ENCODE data around the gene RALGPS1.

The RALGPS1 gene

DNA sequence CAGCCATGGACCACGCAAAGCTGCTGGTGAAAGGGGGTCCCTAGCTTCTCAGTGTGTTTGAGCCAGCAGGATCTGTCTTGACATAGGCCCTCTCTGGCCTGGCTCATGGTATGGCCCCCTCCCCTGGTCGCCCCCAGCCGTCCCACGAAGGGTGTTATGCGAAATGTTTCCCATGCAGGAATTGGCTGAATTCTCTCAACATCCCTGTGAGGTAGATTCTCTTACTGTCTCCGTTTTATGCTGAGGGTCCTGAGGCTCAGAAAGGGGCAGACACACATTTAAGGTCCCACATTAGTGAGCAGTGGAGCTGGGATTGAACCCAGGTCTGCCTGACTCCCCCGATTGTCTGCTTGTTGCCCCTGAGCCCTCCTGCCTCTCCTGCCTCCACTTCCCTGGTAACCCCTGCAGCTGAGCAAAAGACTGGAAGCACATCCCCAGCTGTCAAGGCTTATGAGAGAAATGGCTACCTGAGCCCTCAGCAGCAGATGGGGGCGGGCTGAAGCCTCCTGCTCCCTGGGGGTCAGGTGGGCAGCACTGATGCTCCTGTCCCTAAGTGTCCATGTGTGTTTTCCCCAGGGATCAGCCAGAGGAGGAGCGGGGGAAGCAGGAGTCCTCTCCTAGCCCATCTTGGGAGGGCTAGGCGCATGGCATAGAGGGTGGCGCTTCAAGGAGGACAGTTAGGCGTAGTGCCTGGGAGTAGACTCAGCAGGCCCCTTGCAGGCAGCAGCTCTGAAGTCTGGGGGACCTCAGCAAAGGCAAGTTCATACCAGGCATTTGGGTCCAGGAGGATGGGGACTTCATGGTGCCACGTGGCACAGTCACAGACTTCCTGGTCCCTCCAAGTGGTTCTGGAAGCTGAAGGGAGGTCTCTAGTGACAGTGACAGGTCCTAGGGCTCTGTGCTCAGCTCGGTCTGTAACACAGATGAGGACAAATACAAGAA lies 301.0 kb downstream of the RALGPS1 start:
- no peak for DNase-seq

DNA sequence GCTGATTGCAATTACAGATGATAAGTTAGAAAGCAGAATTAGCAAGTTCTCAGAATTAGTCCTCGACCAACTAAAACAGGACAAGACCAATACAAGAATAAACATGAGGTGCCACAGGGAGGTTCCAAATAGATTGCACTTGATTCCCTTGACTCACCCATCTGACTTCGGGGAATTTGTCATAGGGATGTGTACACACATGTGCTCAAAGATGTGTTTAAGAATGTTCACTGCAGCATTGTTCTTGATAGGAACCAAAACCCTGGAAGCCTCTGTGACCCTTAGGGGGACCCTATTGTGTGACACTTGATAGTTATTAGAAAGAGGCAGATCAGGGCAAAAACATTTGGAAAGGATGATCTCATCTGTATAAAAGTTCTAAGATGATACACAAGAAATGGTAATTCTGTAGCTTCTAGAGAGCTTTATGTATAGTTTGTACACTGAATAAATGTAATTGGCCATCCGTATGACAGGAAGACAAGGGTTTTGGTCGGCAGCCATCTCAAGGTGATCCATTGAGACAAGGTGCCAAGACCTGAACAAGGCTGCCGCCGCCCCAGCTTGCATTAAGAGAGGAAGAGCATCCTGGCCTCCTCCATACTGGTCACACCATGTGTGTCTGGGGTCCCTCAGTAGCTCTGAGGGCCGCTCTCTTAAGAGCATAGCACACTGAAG lies 301.8 kb downstream of the RALGPS1 start:
- DNase-seq, result no peak

DNA sequence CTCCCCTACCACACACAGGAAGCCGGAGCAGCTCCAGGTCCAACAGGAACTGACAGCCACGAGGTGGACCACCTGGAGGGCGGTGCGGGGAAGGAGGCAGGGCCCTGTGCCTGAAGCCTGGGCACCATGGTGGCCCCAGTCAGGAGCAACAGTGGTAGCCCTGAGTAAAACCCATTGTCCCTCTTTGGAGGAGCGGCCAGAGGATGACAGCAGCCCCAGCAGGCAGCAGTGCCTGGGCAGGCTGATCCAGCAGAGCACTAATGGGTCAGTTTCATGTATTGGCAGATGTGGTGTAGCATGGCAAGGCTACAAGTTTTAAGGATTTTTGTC lies 302.3 kb downstream of the RALGPS1 start:
- DNase-seq, result no peak

DNA sequence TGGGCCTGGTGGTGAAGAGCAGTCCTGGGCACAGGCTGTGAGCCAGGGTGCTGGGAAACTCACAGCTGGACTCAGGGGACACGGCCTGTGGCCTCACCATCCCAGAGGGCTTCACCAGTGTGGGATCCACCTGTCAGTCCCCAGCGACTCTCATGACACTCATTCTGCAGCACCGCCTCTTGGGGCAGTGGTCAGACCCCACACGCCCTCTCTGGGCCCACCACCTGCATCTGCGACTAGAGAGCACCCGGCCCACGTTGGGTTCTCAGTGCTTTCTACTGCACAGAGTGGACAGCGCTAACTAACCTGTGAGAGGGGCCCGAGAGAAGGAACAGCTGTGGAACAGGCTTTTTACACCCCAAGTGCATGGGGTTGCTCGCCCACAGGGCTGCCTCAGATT lies 304.2 kb downstream of the RALGPS1 start:
- no peak for DNase-seq

DNA sequence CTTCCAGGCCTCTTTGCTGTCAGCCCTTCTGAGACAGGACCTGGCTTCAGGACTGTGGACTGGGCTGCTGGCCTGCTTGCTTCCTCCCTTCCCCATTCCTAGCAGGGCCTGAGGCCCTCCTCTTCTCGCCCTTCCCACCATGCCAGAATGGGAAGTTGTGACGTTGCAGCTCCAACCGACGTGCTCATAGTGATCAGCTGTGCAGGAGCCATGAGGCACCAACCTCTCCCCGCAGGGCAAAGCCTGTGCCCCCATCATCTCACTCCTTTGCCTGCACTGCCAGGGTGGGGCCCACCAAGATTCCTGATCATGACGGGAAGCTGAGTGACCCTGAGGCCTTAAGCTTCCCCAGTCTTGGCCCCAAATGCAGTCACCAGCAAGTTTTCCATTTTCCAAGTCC lies 304.9 kb downstream of the RALGPS1 start:
- no peak for DNase-seq

DNA sequence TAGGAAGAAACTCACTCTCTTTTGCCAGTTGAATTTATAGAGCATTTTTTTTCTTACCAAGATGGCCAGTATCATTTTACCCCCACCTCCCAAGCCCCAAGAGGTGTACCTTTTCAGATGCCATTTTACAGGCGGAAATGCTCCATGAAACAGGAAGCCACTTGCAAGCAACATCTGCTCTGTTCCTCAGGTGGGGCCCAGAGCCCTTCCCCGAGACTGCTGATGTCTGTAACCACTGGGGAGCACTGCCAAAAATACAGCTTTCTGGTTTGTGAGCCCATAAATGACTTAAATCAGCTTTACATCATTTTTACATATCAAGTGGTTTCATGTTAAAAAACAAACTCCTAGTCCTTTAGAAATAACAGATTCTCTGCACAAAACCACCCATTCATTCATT lies 307.1 kb downstream of the RALGPS1 start:
- DNase-seq, result no peak

DNA sequence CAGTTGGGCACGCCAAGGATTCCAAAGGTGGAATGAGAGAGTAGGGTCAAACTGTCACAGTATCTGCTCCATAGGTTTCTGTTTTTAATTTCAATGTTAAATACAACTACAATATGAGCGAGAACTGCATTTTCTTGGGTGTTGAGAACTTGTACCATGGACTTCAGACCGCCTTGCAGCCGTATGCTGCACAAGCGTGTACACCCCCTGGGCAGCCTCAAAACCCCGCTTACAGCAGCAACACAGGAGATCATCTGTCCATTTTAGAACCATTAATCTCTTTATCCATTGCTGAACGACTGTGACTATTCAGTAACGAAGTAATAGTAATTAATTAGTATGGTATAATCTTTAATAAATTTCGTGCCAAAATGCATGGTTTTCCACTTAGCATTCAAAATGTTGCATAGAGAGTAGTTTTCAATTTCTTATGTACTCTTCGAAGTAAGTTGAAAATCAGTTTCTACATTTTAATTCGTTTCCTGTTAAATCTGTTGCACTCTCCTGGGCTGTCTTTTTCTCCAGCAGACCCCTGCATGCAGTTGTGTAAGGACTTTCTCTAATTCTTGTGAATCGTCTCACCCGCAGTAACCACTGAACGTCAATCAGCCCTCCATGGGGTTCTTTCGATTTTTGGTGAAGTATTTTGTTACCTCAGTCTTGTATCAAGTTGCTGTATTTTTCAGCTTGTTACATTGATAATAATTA lies 308.0 kb downstream of the RALGPS1 start:
- DNase-seq, result no peak

DNA sequence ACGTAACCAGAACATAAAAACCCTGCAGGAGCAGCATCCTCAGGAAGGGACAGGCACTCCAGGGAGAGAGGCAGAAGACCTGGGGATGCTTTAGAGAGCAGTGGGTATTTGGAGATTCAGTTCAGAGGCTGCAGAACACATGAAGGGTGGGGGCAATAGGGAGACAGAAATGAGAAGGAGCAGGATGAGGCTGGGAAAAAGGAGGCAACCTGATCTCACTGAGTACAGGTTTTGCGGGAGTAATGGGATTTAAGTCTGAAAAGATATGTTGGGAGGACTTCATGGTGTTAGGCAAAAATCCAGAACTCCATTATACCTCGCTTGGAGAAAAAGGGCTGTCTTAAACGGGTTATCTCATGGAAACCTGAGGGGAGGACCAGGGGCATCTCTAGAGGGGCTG lies 308.7 kb downstream of the RALGPS1 start:
- DNase-seq, result no peak

DNA sequence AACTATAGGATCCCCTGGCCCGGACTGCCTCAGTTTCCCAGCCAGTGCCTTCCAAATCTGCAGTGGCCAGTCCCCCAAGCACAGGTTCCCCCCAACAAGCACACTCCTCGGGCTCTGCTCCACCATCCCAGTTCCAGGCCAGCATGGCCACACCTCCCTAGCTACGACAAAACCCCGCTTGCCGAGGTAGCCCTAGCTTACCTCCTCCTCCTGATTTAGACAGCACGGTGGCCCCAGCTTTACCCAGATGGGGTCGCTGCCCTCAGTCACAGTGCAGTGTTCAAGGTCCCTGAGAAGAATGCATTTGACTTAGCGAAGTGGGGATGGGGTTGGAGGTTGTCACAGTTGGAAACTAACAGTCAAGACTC lies 309.2 kb downstream of the RALGPS1 start:
- no peak for DNase-seq

DNA sequence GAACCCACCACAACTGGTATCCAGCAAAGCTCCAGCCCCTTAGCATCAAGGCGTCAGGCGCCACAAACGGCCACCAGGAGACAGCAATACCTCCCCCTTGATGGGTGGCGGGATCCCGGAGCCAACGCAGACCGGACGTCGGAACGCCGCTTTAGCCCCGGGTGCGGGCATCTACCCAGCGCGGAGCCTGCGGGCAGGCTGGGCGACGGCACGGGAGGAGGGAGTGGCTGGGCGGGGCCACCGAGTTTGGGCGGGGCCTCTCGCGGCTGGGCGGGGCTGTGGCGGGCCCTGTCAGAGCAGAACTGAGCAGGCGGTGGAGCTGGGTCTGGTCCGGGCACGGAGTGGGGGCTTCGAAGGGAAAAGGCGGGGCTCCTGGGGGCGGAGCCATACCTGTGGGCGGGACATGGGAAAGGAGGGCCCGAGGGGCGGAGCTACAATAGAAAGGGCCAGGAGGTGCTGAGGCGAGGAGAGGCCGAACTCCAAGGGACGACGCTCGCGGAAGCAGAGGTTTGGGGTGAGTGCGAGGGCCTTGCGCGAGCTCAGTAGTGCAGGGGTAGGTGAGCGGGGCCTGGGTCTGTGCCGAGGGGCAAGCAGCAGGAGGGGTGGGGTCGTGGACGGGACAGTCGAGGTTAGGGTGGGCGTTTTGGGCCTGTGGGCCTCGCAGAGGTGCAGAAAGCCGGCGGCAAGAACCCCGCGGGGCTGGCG lies 309.7 kb downstream of the RALGPS1 start:
- DNase-seq, result peak; percentile 82

DNA sequence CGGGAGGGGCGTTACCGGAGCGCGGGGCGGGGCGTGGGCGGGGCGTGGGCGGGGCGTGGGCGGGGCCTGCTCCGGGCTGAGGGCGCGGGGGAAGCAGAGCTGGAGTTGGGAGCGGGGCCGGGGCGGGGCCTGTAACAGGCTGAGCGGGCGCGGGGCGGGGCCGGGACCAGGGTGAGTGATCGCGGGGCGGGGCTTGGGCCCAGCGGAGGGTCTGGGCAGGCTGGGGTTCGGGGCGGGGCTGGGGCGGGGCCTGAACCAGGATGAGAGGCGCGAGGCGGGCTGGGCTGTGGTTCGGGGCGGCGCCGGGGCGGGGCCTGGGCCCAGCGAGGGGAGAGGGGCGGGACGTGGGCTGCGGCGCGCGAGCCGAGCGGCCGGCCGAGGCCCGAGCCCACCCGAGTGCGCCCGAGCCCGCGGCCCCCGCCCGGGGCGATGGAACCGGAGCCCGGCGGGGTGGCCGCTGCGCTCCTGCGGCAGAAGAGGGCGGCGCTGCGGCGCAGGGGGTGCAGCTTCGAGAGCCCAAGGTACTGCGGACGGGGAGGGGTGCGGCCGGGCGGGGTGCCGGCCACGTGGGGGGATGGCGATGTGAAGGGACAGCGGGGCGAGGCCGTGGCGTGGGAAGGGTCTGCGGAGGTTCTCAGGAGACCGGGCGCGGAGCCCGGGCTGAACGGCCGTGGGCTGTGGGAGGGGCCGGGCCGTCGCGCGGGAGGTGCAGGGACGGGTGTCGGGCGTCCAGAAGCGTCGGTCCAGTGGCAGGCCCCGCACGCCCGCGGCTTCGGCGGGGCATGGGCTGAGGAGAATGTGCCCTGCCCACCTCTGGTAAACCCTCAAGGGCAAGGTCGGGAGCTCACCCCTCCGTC lies 310.5 kb downstream of the RALGPS1 start:
- DNase-seq, result peak; percentile 95

DNA sequence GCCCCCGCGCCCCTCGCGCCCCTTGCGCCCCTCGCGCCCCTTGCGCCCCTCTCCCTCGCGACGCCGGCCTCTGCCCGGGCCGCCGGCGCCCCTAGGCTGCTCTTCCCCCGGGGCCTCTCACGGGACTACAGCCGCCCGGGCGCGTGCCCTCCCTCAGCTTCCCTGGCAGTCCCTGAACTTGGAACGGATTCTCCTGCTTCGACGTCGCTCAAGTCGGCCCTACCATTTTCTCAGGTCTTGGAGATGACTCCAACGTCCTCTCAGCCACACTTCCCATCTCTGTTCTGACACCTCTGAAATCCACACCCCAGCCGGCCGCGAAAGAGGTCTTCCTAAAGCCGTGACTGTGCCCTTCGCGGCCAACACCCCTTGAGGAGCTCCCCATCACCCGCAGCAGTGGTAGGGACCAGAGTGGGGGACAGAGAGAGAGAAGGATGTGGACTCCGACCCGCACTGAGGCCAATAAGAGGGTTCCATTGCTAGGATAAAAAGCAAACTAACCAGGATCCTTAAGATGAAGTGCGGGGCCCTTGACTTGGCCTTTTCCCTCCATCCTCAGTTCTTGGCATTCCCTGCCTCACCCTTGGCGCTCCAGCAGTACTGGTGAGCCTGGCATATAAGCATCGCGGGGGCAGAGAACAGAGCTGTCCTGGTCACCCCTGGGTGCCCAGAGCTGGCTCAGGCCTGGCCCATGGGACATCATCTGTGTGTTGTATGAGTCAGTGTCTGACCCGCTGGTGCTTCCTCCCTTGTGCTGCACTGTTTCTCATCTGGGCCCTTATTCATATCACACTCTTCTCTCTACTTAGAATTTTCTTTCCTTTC lies 311.4 kb downstream of the RALGPS1 start:
- no peak for DNase-seq

DNA sequence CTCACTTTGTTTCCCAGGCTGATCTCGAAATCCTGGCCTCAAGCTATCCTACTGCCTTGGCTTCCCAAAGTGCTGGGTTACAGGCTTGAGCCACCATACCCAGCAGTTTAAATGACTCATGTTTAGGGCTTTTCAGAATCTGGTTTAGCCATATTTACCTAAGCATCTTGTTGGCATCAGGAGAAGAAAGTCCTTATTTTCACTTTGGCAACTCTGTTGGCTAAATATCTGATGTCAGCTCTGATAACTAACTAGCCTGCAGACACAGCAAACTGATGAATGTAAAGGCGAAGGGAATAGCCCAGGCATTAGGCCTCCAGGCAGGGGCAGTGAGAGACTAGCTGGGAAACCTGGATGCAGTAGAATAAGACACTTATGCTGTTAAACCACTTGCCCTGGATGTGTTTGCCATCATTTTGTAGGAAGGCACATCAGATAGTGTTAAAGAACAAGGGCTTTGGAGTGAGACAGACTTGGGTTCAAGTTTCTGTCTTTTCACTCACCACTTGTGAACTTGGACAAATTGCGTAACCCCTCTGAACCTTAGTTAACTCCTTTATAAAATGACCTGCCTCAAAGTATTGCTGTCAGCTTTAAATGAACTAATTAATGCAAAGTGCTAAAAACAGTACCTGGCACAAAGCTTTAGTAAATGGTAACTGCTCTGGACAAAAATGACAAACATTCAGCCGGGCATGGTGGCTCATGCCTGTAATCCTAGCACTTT lies 315.3 kb downstream of the RALGPS1 start:
- DNase-seq, result no peak

DNA sequence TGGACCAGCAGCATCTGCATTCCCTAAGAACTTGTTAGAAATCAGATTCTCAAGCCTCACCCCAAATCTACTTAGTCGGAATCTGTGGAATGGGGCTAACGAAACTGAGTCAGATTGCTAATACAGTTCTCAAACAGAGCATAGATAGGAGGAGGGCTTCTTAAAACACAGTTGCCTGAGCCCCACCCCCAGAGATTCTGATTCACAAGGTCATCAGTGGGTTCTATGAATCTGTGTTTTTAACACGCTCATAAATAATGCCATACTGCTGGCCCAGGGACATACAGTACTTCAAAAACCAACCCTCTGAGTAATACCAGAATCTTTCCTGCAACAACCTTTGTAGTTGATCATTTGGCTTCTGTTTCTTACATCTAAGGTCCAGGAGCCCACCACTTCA lies 317.1 kb downstream of the RALGPS1 start:
- no peak for DNase-seq

DNA sequence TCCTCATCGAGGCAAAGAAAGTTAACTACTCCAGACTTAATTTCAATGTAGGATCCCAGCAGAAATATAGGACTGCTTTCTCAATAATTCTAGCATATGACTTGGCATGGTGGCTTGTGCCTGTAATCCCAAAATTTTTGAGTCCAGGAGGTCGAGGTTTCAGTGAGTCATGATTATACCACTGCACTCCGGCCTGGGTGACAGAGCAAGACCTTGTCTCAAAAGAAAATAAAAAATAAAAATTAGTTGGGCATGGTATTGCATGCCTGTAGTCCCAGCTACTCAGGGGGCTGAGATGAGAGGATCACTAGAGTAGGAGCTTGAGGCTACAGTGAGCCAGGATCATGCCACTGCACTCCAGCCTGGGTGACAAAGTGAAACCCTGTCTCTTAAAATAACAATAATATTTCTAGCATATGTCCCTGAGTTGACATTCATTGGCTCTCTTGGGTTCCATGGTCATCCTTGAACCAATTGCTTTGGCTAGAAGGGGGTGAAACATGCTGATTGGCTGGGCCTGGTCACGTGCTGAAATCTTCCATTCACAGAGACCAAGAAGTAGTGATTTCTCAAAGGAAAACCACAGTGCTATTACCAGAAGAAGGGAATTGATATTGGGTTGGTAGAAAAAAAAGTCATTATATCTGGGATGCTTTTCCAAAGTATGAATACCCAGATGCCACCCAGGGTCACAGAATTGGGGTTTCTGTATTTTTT lies 318.4 kb downstream of the RALGPS1 start:
- no peak for DNase-seq

DNA sequence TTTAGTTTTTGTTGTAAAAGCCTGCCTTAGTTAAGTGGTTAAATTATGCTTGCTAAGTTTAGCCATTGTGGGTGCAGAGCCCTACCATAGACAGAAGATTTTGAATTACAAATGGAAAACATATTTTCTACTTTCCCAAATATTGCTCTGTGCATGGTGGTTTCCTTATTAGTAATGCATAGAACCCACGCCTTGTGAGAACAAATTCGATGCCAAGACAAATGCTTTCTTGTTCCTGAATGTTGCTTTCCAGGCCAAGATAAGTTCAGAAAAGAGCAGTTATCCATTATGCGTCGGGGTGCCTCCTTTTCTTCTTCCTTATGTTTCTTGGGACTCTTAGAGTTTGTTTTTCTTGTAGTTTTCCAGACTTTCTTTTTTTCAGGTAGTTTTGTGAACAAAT lies 319.0 kb downstream of the RALGPS1 start:
- DNase-seq, result no peak

DNA sequence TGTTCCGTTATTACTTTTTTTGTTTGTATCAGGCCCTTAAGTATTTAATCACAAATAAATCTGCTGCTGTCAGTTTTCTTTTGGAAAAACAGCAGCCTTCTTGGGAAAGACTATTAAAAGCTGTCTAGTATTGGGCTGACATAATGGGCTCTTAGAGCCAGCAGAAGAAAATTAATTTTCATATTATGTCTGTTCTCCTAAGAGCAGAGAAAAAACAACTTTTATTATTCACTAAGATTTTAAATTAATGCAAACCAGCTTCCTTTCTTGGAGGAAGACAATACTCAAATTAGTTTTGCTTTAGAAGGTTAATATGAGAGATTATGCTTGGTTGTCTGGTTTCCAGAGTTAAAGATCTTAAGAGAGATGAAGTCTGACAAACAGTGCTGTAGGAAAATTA lies 319.4 kb downstream of the RALGPS1 start:
- DNase-seq, result no peak

DNA sequence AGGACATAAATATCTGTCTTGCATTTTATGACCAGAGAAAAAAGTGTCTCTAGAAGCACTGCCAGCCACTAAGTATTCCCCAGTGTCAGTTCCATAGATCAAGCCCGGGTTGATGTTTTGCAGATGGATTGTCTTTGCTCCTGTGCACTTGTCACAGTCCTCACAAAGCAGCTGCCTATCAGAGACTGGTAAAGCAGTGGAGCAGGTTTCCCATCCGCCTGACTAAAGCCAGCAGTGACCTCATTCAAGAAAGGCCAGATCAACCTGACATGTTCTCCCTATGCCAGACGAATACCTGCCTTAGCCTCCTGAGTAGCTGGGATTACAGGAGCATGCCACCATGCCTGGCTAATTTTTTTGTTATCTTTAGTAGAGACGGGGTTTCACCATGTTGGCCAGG lies 323.2 kb downstream of the RALGPS1 start:
- DNase-seq, result no peak

DNA sequence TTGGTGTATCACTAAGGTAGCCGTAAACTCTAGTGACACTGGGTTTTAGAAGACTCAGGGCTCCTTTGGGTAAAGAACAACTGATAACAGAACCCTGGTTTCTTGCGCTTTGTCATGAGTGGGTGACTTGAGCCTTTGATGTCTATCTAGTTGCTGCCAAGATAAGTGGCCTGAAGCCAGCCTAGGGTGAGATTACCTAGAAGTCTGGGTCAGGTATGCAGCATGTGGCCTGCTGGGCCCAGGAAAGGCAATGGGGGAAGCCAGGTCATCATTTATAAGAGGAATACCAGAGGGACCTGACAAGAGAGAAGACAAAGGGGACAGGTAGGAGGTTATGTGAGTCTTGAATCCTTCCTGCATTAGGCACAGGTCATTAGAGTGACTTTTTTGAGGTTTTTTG lies 326.8 kb downstream of the RALGPS1 start:
- no peak for DNase-seq
